ENCODE results near the gene CA5A. TPM values are rescaled to one million over a fixed set of nuclear protein-coding genes. Genes with fewer than 3 reads are reported as not detected.
"Not testable (repeated sequence)": the region's sequence is repeated elsewhere in the genome, so short reads cannot be mapped to it uniquely, and the experiment has no call there.

Gene CA5A
- total RNA-seq, 4 donors from 2014 or later = not detected

- 83 to 93% methylated on average over 9 to 13 of the region's 13 CpGs for WGBS, 2 donors (ENCODE audit: low coverage in 1 of 2)
- Histone ChIP-seq H3K36me3 (no peaks in the 10 kb centered on the region), H3K27ac (no peak overlapping the region), H3K27me3 (peaks cover 3% of the 10 kb centered on the region), H3K4me3 (no peak overlapping the region), H3K9me3 (no peaks in the 10 kb centered on the region), H3K4me1 (no peaks in the 10 kb centered on the region)
- in situ Hi-C loops (cut with MboI; ENCODE audit: low pct_ligation_motif_present in 1 of 4, low pct_unique_long_range_greater_than_20kb in 1 of 4, low sequenced_read_pairs in 3 of 4) (loop anchor here in 1 of 4 donors (25.0 kb wide), 1 partner anchor 131 kb away; no protein-coding TSS in a partner anchor), intact Hi-C loops (cut with DNase I; ENCODE audit: low total_unique reads) (no loop called here)
- DNase-seq = no peak
- TF ChIP-seq EP300 (IDR thresholded peaks at IDR 0.05; ENCODE audit: low read depth) (no peak), CTCF (IDR thresholded peaks at IDR 0.05) (no peak), POLR2A (IDR thresholded peaks at IDR 0.05) (no peak), POLR2AphosphoS5 (IDR thresholded peaks at IDR 0.05) (no peak)
These were observed 18.0 kb downstream of the CA5A start for GRCh38 chr16:87918338-87918737.

- Histone ChIP-seq H3K27ac (no peak overlapping the region), H3K27me3 (peaks cover 7% of the 10 kb centered on the region), H3K9me3 (no peaks in the 10 kb centered on the region), H3K4me1 (no peaks in the 10 kb centered on the region), H3K36me3 (no peaks in the 10 kb centered on the region), H3K4me3 (no peak overlapping the region)
- DNase-seq = no peak
- in situ Hi-C loops (cut with MboI; ENCODE audit: low pct_ligation_motif_present in 1 of 4, low pct_unique_long_range_greater_than_20kb in 1 of 4, low sequenced_read_pairs in 3 of 4) = loop anchor here in 1 of 4 donors (25.0 kb wide), 1 partner anchor 130 kb away; no protein-coding TSS in a partner anchor
- no peak for TF ChIP-seq CTCF (IDR thresholded peaks at IDR 0.05)
- TF ChIP-seq POLR2AphosphoS5 (IDR thresholded peaks at IDR 0.05) = no peak
- no peak for TF ChIP-seq POLR2A (IDR thresholded peaks at IDR 0.05)
- TF ChIP-seq EP300 (IDR thresholded peaks at IDR 0.05; ENCODE audit: low read depth) = no peak
- WGBS, 2 donors (ENCODE audit: low coverage in 1 of 2) = 85% methylated on average over 9 of the region's 9 CpGs; no CpG with 5 or more reads in 1 of the 2 donors
- intact Hi-C loops (cut with DNase I; ENCODE audit: low total_unique reads) = no loop called here
These were observed 18.8 kb downstream of the CA5A start for GRCh38 chr16:87917503-87917902.

- Histone ChIP-seq H3K9me3 (no peaks in the 10 kb centered on the region), H3K27ac (no peak overlapping the region), H3K4me1 (no peaks in the 10 kb centered on the region), H3K4me3 (no peak overlapping the region), H3K36me3 (no peaks in the 10 kb centered on the region), H3K27me3 (peaks cover 10% of the 10 kb centered on the region)
- in situ Hi-C loops (cut with MboI; ENCODE audit: low pct_ligation_motif_present in 1 of 4, low pct_unique_long_range_greater_than_20kb in 1 of 4, low sequenced_read_pairs in 3 of 4) = loop anchor here in 1 of 4 donors (25.0 kb wide), 1 partner anchor 128 kb away; no protein-coding TSS in a partner anchor
- intact Hi-C loops (cut with DNase I; ENCODE audit: low total_unique reads) = no loop called here
- DNase-seq = no peak
- TF ChIP-seq CTCF (IDR thresholded peaks at IDR 0.05) (no peak), POLR2AphosphoS5 (IDR thresholded peaks at IDR 0.05) (no peak), EP300 (IDR thresholded peaks at IDR 0.05; ENCODE audit: low read depth) (no peak), POLR2A (IDR thresholded peaks at IDR 0.05) (no peak)
- WGBS, 2 donors (ENCODE audit: low coverage in 1 of 2) = 92% methylated on average over 25 of the region's 25 CpGs; no CpG with 5 or more reads in 1 of the 2 donors
These were observed 21.5 kb downstream of the CA5A start for GRCh38 chr16:87914812-87915211.

GRCh38 chr16:87914021-87914725 lies 22.2 kb downstream of the CA5A start:
- in situ Hi-C loops (cut with MboI; ENCODE audit: low pct_ligation_motif_present in 1 of 4, low pct_unique_long_range_greater_than_20kb in 1 of 4, low sequenced_read_pairs in 3 of 4) = loop anchor here in 1 of 4 donors (25.0 kb wide), 1 partner anchor 127 kb away; no protein-coding TSS in a partner anchor
- WGBS, 2 donors (ENCODE audit: low coverage in 1 of 2) = 75 to 83% methylated on average over 6 to 27 of the region's 27 CpGs
- H3K27ac ChIP-seq; intact Hi-C loops (cut with DNase I; ENCODE audit: low total_unique reads); H3K9me3 ChIP-seq; H3K4me1 ChIP-seq; DNase-seq; H3K36me3 ChIP-seq; H3K4me3 ChIP-seq: not testable (repeated sequence)
- peaks cover 10% of the 10 kb centered on the region for H3K27me3 ChIP-seq

- H3K4me1 ChIP-seq; H3K9me3 ChIP-seq; H3K4me3 ChIP-seq; DNase-seq; H3K27ac ChIP-seq; H3K36me3 ChIP-seq; intact Hi-C loops (cut with DNase I; ENCODE audit: low total_unique reads): not testable (repeated sequence)
- 81% methylated on average over 18 of the region's 18 CpGs; no CpG with 5 or more reads in 1 of the 2 donors for WGBS, 2 donors (ENCODE audit: low coverage in 1 of 2)
- peaks cover 17% of the 10 kb centered on the region for H3K27me3 ChIP-seq
- in situ Hi-C loops (cut with MboI; ENCODE audit: low pct_ligation_motif_present in 1 of 4, low pct_unique_long_range_greater_than_20kb in 1 of 4, low sequenced_read_pairs in 3 of 4) = loop anchor here in 1 of 4 donors (25.0 kb wide), 1 partner anchor 125 kb away; no protein-coding TSS in a partner anchor
These were observed 23.6 kb downstream of the CA5A start for GRCh38 chr16:87912691-87913090.

GRCh38 chr16:87911106-87911763 lies 25.1 kb downstream of the CA5A start:
- Histone ChIP-seq H3K27me3 (peaks cover 17% of the 10 kb centered on the region), H3K27ac (peak overlapping the region in 1 of 4 donors; percentile 20)
- H3K36me3 ChIP-seq; H3K9me3 ChIP-seq; H3K4me3 ChIP-seq; H3K4me1 ChIP-seq; intact Hi-C loops (cut with DNase I; ENCODE audit: low total_unique reads): not testable (repeated sequence)
- 34 to 52% methylated on average over 14 to 23 of the region's 23 CpGs for WGBS, 2 donors (ENCODE audit: low coverage in 1 of 2)
- peak; percentile 34 for DNase-seq
- in situ Hi-C loops (cut with MboI; ENCODE audit: low pct_ligation_motif_present in 1 of 4, low pct_unique_long_range_greater_than_20kb in 1 of 4, low sequenced_read_pairs in 3 of 4) = loop anchor here in 1 of 4 donors (25.0 kb wide), 1 partner anchor 124 kb away; no protein-coding TSS in a partner anchor

Data from transverse colon (tissue), 4 donors.